ENCODE data around the gene HLA-DPA1.

DNA sequence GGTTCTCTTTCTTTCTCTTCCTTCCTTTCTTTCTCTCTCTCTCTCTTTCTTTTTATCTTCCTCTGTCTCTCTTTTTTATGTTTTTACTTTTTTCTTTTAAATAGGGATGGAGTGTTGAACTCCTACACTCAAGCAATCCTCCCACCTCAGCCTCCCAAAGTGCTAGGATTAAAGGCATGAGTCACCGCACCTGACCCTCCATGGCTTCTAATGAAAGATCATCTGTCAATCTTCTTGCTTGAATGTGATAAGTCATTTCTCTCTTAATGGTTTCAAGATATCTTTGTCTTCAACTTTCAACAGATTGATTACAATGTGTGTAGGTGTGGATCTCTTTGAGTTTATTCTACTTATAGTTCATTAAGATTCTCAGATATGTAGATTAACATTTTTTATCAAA, 38.9 kb downstream of the HLA-DPA1 start:
- TF ChIP-seq, protein P1, sequence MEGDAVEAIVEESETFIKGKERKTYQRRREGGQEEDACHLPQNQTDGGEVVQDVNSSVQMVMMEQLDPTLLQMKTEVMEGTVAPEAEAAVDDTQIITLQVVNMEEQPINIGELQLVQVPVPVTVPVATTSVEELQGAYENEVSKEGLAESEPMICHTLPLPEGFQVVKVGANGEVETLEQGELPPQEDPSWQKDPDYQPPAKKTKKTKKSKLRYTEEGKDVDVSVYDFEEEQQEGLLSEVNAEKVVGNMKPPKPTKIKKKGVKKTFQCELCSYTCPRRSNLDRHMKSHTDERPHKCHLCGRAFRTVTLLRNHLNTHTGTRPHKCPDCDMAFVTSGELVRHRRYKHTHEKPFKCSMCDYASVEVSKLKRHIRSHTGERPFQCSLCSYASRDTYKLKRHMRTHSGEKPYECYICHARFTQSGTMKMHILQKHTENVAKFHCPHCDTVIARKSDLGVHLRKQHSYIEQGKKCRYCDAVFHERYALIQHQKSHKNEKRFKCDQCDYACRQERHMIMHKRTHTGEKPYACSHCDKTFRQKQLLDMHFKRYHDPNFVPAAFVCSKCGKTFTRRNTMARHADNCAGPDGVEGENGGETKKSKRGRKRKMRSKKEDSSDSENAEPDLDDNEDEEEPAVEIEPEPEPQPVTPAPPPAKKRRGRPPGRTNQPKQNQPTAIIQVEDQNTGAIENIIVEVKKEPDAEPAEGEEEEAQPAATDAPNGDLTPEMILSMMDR (IDR thresholded peaks at IDR 0.05): no peak
- no peak for TF ChIP-seq EZH2 (IDR thresholded peaks at IDR 0.05)

All from neural progenitor cell (in vitro differentiated cells).